ENCODE data around the gene FCHO2.

GRCh38 chr5:72936893-72937292, 18.9 kb upstream of the FCHO2 start:
- TF ChIP-seq CTCF (IDR thresholded peaks at IDR 0.05) (no peak), POLR2A (IDR thresholded peaks at IDR 0.05) (no peak)
